HCT116 (cell line): ENCODE data around the gene CALU. TPM values are rescaled to one million over a fixed set of nuclear protein-coding genes. Genes with fewer than 3 reads are reported as not detected.

Source experiments
- ATAC-seq: fragments of 200-7000 bp; cut with Tn5 transposase; 2 replicates; pipeline ENCODE4 v1.9.1; 2020; ENCODE audit warnings: mild to moderate bottlenecking, moderate library complexity
- BruUV-seq: library from RNA; stranded (reverse); fragments of 400-500 nt; replicated peaks from 2 replicates; lab custom pipeline; 2021; lab: Mats Ljungman, UMichigan
- CTCF ChIA-PET: fragments of 300-600 bp; sonication (Branson Sonifier 250); formaldehyde crosslinking; loops from one replicate; lab custom pipeline; 2021; ENCODE audit warnings: antibody characterized with exemption; lab: Charles Lee
- POLR2A ChIA-PET: fragments of 300-600, 350-600 bp; sonication (Branson Sonifier 250); formaldehyde crosslinking; loops from one replicate; lab custom pipeline; 2021; ENCODE audit warnings: antibody characterized with exemption; lab: Charles Lee
- RAD21 ChIA-PET, 2 experiments: fragments of 300-600 bp; sonication (Branson Sonifier 250); formaldehyde crosslinking; loops; one replicate each; lab custom pipeline; 2023; ENCODE audit warnings: low total read pairs in 2 of 2; ENCODE audit not compliant: uncharacterized antibody in 2 of 2, unreplicated experiment in 2 of 2, low non-redundant PET in 1 of 2; lab: Charles Lee
- DNase-seq: peaks from one replicate; pipeline ENCODE4 v3.0.0-alpha.2; 2010; ENCODE audit warnings: low read depth, low spot score
- H2AFZ ChIP-seq: fragments of 200-600 bp; shearing (Covaris generic), sonication (generic); 2 replicates; pipeline ENCODE4 v1.6.1; 2017; ENCODE audit warnings: low read depth, mixed run types, mixed read lengths, antibody characterized with exemption, low read length; ENCODE audit not compliant: poor library complexity, severe bottlenecking
- H3K27ac ChIP-seq: 2 replicates; pipeline ENCODE4 v1.5.1; 2012; ENCODE audit warnings: low read depth, low read length
- H3K27me3 ChIP-seq: fragments of 200-600 bp; sonication (generic); 2 replicates; pipeline ENCODE4 v1.6.1; 2016; ENCODE audit warnings: mixed run types, low read length, mixed read lengths; ENCODE audit not compliant: insufficient read depth
- H3K36me3 ChIP-seq, 2 experiments: fragments of 200-500 bp in 1 of 2; fragments of 200-600 bp in 1 of 2; sonication (Bioruptor generic) in 1 of 2; sonication (generic) in 1 of 2; 2 replicates each; pipeline versions ENCODE4 v1.5.1 to v1.6.1; 2014 to 2016; ENCODE audit warnings: low read length in 2 of 2, inconsistent platforms in 1 of 2, mixed read lengths in 1 of 2, mixed run types in 1 of 2; ENCODE audit not compliant: insufficient read depth in 2 of 2, control insufficient read depth in 1 of 2
- H3K4me1 ChIP-seq, 2 experiments: fragments of 200-600 bp in 1 of 2; sonication (generic) in 1 of 2; 2 replicates each; pipeline versions ENCODE4 v1.5.1 to v1.6.1; 2012 to 2017; ENCODE audit warnings: low read length in 2 of 2, inconsistent platforms in 1 of 2, mild to moderate bottlenecking in 1 of 2, mixed read lengths in 1 of 2, mixed run types in 1 of 2, moderate library complexity in 1 of 2; ENCODE audit not compliant: insufficient read depth in 2 of 2, control insufficient read depth in 1 of 2
- H3K4me2 ChIP-seq: fragments of 200-600 bp; sonication (generic); 2 replicates; pipeline ENCODE4 v1.6.1; 2017; ENCODE audit warnings: mixed run types, low read length, mixed read lengths
- H3K4me3 ChIP-seq, 2 experiments: fragments of 200-600 bp in 1 of 2; sonication (generic) in 1 of 2; replicated peaks in 1 of 2; 2 replicates each; pipeline ENCODE4 v1.5.1; 2011 to 2016; ENCODE audit warnings: low read length in 2 of 2, control low read depth in 1 of 2, low read depth in 1 of 2, mild to moderate bottlenecking in 1 of 2, mixed read lengths in 1 of 2, mixed run types in 1 of 2
- H3K79me2 ChIP-seq: fragments of 200-600 bp; sonication (generic); 2 replicates; pipeline ENCODE4 v1.6.1; 2017; ENCODE audit warnings: mild to moderate bottlenecking, mixed run types, low read length, moderate library complexity, mixed read lengths; ENCODE audit not compliant: insufficient read depth
- H3K9ac ChIP-seq: fragments of 200-600 bp; sonication (generic); 2 replicates; pipeline ENCODE4 v1.6.1; 2016; ENCODE audit warnings: low read length, mixed read lengths
- H3K9me2 ChIP-seq: fragments of 200-600 bp; sonication (generic), shearing (Covaris generic); 2 replicates; pipeline ENCODE4 v1.6.1; 2017; ENCODE audit warnings: mixed run types, mild to moderate bottlenecking, moderate library complexity; ENCODE audit not compliant: insufficient read depth
- H3K9me3 ChIP-seq, 2 experiments: fragments of 200-500 bp in 1 of 2; fragments of 200-600 bp in 1 of 2; sonication (Bioruptor generic) in 1 of 2; sonication (generic) in 1 of 2; 2 replicates each; pipeline ENCODE4 v1.6.1; 2014 to 2017; ENCODE audit warnings: low read length in 2 of 2, mixed read lengths in 2 of 2, inconsistent platforms in 1 of 2, low read depth in 1 of 2, mild to moderate bottlenecking in 1 of 2, mixed run types in 1 of 2, moderate library complexity in 1 of 2; ENCODE audit not compliant: control insufficient read depth in 1 of 2, insufficient read depth in 1 of 2
- H4K20me1 ChIP-seq: fragments of 200-600 bp; sonication (generic), shearing (Covaris generic); 2 replicates; pipeline ENCODE4 v1.6.1; 2017; ENCODE audit warnings: mixed run types, mild to moderate bottlenecking, moderate library complexity; ENCODE audit not compliant: insufficient read depth
- CBX3 ChIP-seq: IDR thresholded peaks from 2 replicates; pipeline ENCODE4 v1.6.1; 2012; ENCODE audit warnings: low read depth
- CEBPB ChIP-seq: IDR thresholded peaks from 2 replicates; pipeline ENCODE4 v1.6.1; 2012; ENCODE audit warnings: low read depth
- EGR1 ChIP-seq: IDR thresholded peaks from 2 replicates; pipeline ENCODE4 v1.6.1; 2012; ENCODE audit warnings: low read depth
- ELF1 ChIP-seq: IDR thresholded peaks from 2 replicates; pipeline ENCODE4 v1.6.1; 2012; ENCODE audit warnings: low read depth, borderline replicate concordance
- EZH2 ChIP-seq: fragments of 200-600 bp; sonication (generic); IDR thresholded peaks from 2 replicates; pipeline ENCODE4 v1.6.1; 2017; ENCODE audit warnings: antibody characterized with exemption, mixed run types
- JUND ChIP-seq: IDR thresholded peaks from 2 replicates; pipeline ENCODE4 v1.6.1; 2012
- POLR2A ChIP-seq: IDR thresholded peaks from 2 replicates; pipeline ENCODE4 v1.7.0; 2011; ENCODE audit warnings: borderline replicate concordance; ENCODE audit not compliant: insufficient read depth, insufficient read length; ENCODE audit errors: extremely low read depth
- POLR2AphosphoS5 ChIP-seq: IDR thresholded peaks from 2 replicates; pipeline ENCODE4 v1.6.1; 2011; ENCODE audit warnings: mild to moderate bottlenecking, low read depth, low read length, moderate library complexity
- RAD21 ChIP-seq: IDR thresholded peaks from 2 replicates; pipeline ENCODE4 v1.6.1; 2012; ENCODE audit warnings: low read depth, mild to moderate bottlenecking
- SIN3A ChIP-seq: IDR thresholded peaks from 2 replicates; pipeline ENCODE4 v1.6.1; 2012; ENCODE audit warnings: low read depth
- SP1 ChIP-seq: IDR thresholded peaks from 2 replicates; pipeline ENCODE4 v1.6.1; 2012; ENCODE audit warnings: low read depth
- SRF ChIP-seq: IDR thresholded peaks from 2 replicates; pipeline ENCODE4 v1.6.1; 2012; ENCODE audit warnings: low read depth
- YY1 ChIP-seq: IDR thresholded peaks from 2 replicates; pipeline ENCODE4 v1.6.1; 2011; ENCODE audit warnings: low read length, low read depth, moderate library complexity, mild to moderate bottlenecking; ENCODE audit not compliant: insufficient replicate concordance; ENCODE audit errors: extremely low read depth
- ZFX ChIP-seq: fragments of 450-650 bp; IDR thresholded peaks from 2 replicates; pipeline ENCODE4 v1.6.1; 2017
- ZNF274 ChIP-seq: fragments of 200-500 bp; sonication (Bioruptor generic); IDR thresholded peaks from 2 replicates; pipeline ENCODE4 v1.6.1; 2014; ENCODE audit warnings: mild to moderate bottlenecking, low read depth, low read length, inconsistent platforms
- intact Hi-C: fragments of 100-400 bp; cut with micrococcal nuclease; formaldehyde crosslinking; loops from 2 replicates; pipeline ENCODE4 v1.10.0; 2022
- total RNA-seq: library from RNA; stranded (reverse); gene quantifications from one replicate; pipeline ENCODE4 v1.2.1, GENCODE V29; 2021; ENCODE audit not compliant: unreplicated experiment
- TF ChIP-seq, protein P1 (sequence below): IDR thresholded peaks from 2 replicates; pipeline ENCODE4 v1.6.1; 2012
- TF ChIP-seq, protein P2 (sequence below): IDR thresholded peaks from 2 replicates; pipeline ENCODE4 v1.6.1; 2011; ENCODE audit warnings: mild to moderate bottlenecking, low read length, moderate library complexity; ENCODE audit not compliant: insufficient replicate concordance; ENCODE audit errors: extremely low read depth
- TF ChIP-seq, protein P3 (sequence below): IDR thresholded peaks from 2 replicates; pipeline ENCODE4 v1.6.1; 2012
- TF ChIP-seq, protein P4 (sequence below): IDR thresholded peaks from 2 replicates; pipeline ENCODE4 v1.6.1; 2012; ENCODE audit warnings: low read depth
- TF ChIP-seq, protein P5 (sequence below), 3 experiments: fragments of 200-600 bp in 1 of 3; sonication (generic) in 1 of 3; IDR thresholded peaks in 2 of 3; conservative IDR thresholded peaks in 1 of 3; 2 replicates each; pipeline ENCODE4 v1.5.1; 2012 to 2017; ENCODE audit warnings: low read depth in 2 of 3, low read length in 2 of 3, antibody characterized with exemption in 1 of 3, borderline replicate concordance in 1 of 3, control low read depth in 1 of 3, mild to moderate bottlenecking in 1 of 3, mixed read lengths in 1 of 3, mixed run types in 1 of 3, moderate library complexity in 1 of 3; ENCODE audit not compliant: insufficient read depth in 1 of 3

CALU gene
- total RNA-seq, 1 experiment from 2014 or later, result 106 TPM

DNA sequence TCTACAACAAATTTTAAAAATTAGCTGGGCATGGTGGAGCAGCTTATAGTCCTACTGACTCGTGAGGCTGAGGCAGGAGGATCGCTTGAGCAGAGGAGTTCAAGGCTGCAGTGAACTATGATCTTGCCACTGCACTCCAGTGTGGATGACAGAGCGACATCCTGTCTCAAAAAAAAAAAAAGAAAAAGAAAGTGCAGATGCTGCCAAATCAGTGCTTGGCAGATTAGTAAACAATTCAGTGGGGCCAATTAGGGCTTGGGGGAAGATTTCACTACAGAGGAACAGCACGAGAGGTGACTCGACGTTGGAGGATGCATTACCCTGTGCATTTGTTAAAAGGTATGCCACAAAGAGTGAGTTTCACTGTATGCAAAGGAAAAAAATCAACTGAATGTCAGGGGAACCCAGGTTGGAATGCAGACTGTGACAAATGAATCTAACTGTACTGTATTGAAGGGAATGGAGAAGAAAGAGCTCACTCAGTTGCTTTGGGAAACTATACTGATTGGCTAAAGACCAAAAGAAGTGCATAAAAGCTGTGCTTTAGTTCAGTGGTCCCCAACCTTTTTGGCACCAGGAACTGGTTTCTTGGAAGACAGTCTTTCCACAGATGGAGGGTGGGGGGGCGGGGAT lies 35.4 kb upstream of the CALU start:
- RAD21 ChIA-PET, result no interaction called here

More for the DNA sequence above, 35.4 kb upstream of the CALU start:
- H3K79me2 ChIP-seq, result no peaks in the 10 kb centered on the region
- H3K36me3 ChIP-seq, result no peaks in the 10 kb centered on the region
- CTCF ChIA-PET, result no interaction called here
- no peak overlapping the region for H3K9ac ChIP-seq
- no peaks in the 10 kb centered on the region for H3K9me3 ChIP-seq
- no peak overlapping the region for H3K4me2 ChIP-seq
- POLR2A ChIA-PET, result no interaction called here
- no peaks in the 10 kb centered on the region for H3K27me3 ChIP-seq
- no peaks in the 10 kb centered on the region for H4K20me1 ChIP-seq
- no peak for DNase-seq
- TF ChIP-seq ZNF274, result no peak
- no peak for TF ChIP-seq RAD21
- no peak for TF ChIP-seq POLR2A
- no peak for TF ChIP-seq CEBPB
- no peak for TF ChIP-seq ELF1
- TF ChIP-seq, protein P1, sequence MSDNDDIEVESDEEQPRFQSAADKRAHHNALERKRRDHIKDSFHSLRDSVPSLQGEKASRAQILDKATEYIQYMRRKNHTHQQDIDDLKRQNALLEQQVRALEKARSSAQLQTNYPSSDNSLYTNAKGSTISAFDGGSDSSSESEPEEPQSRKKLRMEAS, result no peak
- TF ChIP-seq, protein P2, sequence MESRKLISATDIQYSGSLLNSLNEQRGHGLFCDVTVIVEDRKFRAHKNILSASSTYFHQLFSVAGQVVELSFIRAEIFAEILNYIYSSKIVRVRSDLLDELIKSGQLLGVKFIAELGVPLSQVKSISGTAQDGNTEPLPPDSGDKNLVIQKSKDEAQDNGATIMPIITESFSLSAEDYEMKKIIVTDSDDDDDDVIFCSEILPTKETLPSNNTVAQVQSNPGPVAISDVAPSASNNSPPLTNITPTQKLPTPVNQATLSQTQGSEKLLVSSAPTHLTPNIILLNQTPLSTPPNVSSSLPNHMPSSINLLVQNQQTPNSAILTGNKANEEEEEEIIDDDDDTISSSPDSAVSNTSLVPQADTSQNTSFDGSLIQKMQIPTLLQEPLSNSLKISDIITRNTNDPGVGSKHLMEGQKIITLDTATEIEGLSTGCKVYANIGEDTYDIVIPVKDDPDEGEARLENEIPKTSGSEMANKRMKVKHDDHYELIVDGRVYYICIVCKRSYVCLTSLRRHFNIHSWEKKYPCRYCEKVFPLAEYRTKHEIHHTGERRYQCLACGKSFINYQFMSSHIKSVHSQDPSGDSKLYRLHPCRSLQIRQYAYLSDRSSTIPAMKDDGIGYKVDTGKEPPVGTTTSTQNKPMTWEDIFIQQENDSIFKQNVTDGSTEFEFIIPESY, result no peak
- TF ChIP-seq, protein P3, sequence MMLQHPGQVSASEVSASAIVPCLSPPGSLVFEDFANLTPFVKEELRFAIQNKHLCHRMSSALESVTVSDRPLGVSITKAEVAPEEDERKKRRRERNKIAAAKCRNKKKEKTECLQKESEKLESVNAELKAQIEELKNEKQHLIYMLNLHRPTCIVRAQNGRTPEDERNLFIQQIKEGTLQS, result no peak
- TF ChIP-seq ZFX, result no peak
- TF ChIP-seq, protein P4, sequence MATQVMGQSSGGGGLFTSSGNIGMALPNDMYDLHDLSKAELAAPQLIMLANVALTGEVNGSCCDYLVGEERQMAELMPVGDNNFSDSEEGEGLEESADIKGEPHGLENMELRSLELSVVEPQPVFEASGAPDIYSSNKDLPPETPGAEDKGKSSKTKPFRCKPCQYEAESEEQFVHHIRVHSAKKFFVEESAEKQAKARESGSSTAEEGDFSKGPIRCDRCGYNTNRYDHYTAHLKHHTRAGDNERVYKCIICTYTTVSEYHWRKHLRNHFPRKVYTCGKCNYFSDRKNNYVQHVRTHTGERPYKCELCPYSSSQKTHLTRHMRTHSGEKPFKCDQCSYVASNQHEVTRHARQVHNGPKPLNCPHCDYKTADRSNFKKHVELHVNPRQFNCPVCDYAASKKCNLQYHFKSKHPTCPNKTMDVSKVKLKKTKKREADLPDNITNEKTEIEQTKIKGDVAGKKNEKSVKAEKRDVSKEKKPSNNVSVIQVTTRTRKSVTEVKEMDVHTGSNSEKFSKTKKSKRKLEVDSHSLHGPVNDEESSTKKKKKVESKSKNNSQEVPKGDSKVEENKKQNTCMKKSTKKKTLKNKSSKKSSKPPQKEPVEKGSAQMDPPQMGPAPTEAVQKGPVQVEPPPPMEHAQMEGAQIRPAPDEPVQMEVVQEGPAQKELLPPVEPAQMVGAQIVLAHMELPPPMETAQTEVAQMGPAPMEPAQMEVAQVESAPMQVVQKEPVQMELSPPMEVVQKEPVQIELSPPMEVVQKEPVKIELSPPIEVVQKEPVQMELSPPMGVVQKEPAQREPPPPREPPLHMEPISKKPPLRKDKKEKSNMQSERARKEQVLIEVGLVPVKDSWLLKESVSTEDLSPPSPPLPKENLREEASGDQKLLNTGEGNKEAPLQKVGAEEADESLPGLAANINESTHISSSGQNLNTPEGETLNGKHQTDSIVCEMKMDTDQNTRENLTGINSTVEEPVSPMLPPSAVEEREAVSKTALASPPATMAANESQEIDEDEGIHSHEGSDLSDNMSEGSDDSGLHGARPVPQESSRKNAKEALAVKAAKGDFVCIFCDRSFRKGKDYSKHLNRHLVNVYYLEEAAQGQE, result no peak
- TF ChIP-seq YY1, result no peak
- no peak for TF ChIP-seq SRF
- TF ChIP-seq JUND, result no peak
- TF ChIP-seq, protein P5, sequence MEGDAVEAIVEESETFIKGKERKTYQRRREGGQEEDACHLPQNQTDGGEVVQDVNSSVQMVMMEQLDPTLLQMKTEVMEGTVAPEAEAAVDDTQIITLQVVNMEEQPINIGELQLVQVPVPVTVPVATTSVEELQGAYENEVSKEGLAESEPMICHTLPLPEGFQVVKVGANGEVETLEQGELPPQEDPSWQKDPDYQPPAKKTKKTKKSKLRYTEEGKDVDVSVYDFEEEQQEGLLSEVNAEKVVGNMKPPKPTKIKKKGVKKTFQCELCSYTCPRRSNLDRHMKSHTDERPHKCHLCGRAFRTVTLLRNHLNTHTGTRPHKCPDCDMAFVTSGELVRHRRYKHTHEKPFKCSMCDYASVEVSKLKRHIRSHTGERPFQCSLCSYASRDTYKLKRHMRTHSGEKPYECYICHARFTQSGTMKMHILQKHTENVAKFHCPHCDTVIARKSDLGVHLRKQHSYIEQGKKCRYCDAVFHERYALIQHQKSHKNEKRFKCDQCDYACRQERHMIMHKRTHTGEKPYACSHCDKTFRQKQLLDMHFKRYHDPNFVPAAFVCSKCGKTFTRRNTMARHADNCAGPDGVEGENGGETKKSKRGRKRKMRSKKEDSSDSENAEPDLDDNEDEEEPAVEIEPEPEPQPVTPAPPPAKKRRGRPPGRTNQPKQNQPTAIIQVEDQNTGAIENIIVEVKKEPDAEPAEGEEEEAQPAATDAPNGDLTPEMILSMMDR (IDR thresholded peaks at IDR 0.05 in 2 of 3, conservative IDR thresholded peaks at IDR 0.05 in 1 of 3; ENCODE audit: borderline replicate concordance in 1 of 3, insufficient read depth in 1 of 3, low read depth in 2 of 3, low read length in 2 of 3), result no peak
- no peak for TF ChIP-seq EGR1
- no peak for TF ChIP-seq EZH2
- no peak for TF ChIP-seq CBX3
- no peak for TF ChIP-seq POLR2AphosphoS5
- TF ChIP-seq SP1, result no peak
- no peak for TF ChIP-seq SIN3A
- H3K4me3 ChIP-seq, result no peak overlapping the region
- no peak overlapping the region for H3K27ac ChIP-seq
- intact Hi-C loops, result no loop called here
- peaks cover 0 to 20% of the 10 kb centered on the region in 2 experiments; a peak in 2 of 4 replicates for H3K4me1 ChIP-seq
- BruUV-seq, result no TSS peak
- ATAC-seq, result no peak
- H2AFZ ChIP-seq, result no peak overlapping the region
- no peaks in the 10 kb centered on the region for H3K9me2 ChIP-seq
